ENCODE data around the gene SLC12A7.

DNA sequence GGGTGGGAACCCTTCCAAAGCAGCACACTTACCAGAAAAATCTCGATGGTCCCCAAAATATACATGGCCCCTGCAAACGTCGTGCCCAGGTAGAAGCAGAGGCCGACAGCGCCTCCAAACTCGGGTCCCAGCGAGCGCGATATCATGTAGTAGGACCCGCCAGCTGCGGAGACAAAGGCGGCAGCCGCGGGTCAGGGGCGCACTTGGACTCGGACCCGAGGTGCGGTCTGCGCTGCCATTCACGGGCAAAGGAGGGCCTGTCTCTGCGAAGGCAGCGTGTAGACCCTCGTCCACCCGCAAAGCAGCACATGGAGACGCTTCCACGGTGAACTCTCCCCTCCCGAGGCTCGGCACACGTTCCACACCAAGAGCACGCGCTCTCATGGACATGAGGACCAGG, 25.0 kb downstream of the SLC12A7 start:
- TF ChIP-seq, protein P1, sequence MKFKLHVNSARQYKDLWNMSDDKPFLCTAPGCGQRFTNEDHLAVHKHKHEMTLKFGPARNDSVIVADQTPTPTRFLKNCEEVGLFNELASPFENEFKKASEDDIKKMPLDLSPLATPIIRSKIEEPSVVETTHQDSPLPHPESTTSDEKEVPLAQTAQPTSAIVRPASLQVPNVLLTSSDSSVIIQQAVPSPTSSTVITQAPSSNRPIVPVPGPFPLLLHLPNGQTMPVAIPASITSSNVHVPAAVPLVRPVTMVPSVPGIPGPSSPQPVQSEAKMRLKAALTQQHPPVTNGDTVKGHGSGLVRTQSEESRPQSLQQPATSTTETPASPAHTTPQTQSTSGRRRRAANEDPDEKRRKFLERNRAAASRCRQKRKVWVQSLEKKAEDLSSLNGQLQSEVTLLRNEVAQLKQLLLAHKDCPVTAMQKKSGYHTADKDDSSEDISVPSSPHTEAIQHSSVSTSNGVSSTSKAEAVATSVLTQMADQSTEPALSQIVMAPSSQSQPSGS (CRISPR knock-in tag; IDR thresholded peaks at IDR 0.05; ENCODE audit: borderline replicate concordance, low read depth): no peak
- TF ChIP-seq, protein P2, sequence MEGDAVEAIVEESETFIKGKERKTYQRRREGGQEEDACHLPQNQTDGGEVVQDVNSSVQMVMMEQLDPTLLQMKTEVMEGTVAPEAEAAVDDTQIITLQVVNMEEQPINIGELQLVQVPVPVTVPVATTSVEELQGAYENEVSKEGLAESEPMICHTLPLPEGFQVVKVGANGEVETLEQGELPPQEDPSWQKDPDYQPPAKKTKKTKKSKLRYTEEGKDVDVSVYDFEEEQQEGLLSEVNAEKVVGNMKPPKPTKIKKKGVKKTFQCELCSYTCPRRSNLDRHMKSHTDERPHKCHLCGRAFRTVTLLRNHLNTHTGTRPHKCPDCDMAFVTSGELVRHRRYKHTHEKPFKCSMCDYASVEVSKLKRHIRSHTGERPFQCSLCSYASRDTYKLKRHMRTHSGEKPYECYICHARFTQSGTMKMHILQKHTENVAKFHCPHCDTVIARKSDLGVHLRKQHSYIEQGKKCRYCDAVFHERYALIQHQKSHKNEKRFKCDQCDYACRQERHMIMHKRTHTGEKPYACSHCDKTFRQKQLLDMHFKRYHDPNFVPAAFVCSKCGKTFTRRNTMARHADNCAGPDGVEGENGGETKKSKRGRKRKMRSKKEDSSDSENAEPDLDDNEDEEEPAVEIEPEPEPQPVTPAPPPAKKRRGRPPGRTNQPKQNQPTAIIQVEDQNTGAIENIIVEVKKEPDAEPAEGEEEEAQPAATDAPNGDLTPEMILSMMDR (IDR thresholded peaks at IDR 0.05): no peak
- TF ChIP-seq, protein P3, sequence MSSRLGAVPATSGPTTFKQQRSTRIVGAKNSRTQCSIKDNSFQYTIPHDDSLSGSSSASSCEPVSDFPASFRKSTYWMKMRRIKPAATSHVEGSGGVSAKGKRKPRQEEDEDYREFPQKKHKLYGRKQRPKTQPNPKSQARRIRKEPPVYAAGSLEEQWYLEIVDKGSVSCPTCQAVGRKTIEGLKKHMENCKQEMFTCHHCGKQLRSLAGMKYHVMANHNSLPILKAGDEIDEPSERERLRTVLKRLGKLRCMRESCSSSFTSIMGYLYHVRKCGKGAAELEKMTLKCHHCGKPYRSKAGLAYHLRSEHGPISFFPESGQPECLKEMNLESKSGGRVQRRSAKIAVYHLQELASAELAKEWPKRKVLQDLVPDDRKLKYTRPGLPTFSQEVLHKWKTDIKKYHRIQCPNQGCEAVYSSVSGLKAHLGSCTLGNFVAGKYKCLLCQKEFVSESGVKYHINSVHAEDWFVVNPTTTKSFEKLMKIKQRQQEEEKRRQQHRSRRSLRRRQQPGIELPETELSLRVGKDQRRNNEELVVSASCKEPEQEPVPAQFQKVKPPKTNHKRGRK (CRISPR knock-in tag; IDR thresholded peaks at IDR 0.05; ENCODE audit: borderline replicate concordance): no peak
- TF ChIP-seq CBFB (CRISPR knock-in tag; IDR thresholded peaks at IDR 0.05; ENCODE audit: low read depth) (no peak), FOXK1 (CRISPR knock-in tag; IDR thresholded peaks at IDR 0.05) (no peak), HMGA2 (CRISPR knock-in tag; IDR thresholded peaks at IDR 0.05) (no peak), GABPB1 (CRISPR knock-in tag; IDR thresholded peaks at IDR 0.05) (no peak), ZNF219 (CRISPR knock-in tag; IDR thresholded peaks at IDR 0.05; ENCODE audit: borderline replicate concordance) (no peak), ZNF121 (CRISPR knock-in tag; IDR thresholded peaks at IDR 0.05) (no peak), NFYB (CRISPR knock-in tag; conservative IDR thresholded peaks at IDR 0.05; ENCODE audit: low read depth) (no peak)
- TF ChIP-seq, protein P4, sequence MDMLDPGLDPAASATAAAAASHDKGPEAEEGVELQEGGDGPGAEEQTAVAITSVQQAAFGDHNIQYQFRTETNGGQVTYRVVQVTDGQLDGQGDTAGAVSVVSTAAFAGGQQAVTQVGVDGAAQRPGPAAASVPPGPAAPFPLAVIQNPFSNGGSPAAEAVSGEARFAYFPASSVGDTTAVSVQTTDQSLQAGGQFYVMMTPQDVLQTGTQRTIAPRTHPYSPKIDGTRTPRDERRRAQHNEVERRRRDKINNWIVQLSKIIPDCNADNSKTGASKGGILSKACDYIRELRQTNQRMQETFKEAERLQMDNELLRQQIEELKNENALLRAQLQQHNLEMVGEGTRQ (CRISPR knock-in tag; IDR thresholded peaks at IDR 0.05): no peak
- TF ChIP-seq, protein P5, sequence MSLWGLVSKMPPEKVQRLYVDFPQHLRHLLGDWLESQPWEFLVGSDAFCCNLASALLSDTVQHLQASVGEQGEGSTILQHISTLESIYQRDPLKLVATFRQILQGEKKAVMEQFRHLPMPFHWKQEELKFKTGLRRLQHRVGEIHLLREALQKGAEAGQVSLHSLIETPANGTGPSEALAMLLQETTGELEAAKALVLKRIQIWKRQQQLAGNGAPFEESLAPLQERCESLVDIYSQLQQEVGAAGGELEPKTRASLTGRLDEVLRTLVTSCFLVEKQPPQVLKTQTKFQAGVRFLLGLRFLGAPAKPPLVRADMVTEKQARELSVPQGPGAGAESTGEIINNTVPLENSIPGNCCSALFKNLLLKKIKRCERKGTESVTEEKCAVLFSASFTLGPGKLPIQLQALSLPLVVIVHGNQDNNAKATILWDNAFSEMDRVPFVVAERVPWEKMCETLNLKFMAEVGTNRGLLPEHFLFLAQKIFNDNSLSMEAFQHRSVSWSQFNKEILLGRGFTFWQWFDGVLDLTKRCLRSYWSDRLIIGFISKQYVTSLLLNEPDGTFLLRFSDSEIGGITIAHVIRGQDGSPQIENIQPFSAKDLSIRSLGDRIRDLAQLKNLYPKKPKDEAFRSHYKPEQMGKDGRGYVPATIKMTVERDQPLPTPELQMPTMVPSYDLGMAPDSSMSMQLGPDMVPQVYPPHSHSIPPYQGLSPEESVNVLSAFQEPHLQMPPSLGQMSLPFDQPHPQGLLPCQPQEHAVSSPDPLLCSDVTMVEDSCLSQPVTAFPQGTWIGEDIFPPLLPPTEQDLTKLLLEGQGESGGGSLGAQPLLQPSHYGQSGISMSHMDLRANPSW (CRISPR knock-in tag; conservative IDR thresholded peaks at IDR 0.05; ENCODE audit: low read depth): no peak
- TF ChIP-seq, protein P6, sequence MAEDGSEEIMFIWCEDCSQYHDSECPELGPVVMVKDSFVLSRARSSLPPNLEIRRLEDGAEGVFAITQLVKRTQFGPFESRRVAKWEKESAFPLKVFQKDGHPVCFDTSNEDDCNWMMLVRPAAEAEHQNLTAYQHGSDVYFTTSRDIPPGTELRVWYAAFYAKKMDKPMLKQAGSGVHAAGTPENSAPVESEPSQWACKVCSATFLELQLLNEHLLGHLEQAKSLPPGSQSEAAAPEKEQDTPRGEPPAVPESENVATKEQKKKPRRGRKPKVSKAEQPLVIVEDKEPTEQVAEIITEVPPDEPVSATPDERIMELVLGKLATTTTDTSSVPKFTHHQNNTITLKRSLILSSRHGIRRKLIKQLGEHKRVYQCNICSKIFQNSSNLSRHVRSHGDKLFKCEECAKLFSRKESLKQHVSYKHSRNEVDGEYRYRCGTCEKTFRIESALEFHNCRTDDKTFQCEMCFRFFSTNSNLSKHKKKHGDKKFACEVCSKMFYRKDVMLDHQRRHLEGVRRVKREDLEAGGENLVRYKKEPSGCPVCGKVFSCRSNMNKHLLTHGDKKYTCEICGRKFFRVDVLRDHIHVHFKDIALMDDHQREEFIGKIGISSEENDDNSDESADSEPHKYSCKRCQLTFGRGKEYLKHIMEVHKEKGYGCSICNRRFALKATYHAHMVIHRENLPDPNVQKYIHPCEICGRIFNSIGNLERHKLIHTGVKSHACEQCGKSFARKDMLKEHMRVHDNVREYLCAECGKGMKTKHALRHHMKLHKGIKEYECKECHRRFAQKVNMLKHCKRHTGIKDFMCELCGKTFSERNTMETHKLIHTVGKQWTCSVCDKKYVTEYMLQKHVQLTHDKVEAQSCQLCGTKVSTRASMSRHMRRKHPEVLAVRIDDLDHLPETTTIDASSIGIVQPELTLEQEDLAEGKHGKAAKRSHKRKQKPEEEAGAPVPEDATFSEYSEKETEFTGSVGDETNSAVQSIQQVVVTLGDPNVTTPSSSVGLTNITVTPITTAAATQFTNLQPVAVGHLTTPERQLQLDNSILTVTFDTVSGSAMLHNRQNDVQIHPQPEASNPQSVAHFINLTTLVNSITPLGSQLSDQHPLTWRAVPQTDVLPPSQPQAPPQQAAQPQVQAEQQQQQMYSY (CRISPR knock-in tag; IDR thresholded peaks at IDR 0.05): no peak
- TF ChIP-seq, protein P7, sequence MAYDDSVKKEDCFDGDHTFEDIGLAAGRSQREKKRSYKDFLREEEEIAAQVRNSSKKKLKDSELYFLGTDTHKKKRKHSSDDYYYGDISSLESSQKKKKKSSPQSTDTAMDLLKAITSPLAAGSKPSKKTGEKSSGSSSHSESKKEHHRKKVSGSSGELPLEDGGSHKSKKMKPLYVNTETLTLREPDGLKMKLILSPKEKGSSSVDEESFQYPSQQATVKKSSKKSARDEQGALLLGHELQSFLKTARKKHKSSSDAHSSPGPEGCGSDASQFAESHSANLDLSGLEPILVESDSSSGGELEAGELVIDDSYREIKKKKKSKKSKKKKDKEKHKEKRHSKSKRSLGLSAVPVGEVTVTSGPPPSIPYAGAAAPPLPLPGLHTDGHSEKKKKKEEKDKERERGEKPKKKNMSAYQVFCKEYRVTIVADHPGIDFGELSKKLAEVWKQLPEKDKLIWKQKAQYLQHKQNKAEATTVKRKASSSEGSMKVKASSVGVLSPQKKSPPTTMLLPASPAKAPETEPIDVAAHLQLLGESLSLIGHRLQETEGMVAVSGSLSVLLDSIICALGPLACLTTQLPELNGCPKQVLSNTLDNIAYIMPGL (CRISPR knock-in tag; IDR thresholded peaks at IDR 0.05): no peak
